GM12878 (cell line): ENCODE measurements around the gene FGD5. TPM values are rescaled to one million over a fixed set of nuclear protein-coding genes. Genes with fewer than 3 reads are reported as not detected.

Experiments
- ATAC-seq: fragments of 200-7000 bp; cut with Tn5 transposase; 3 replicates; pipeline ENCODE4 v1.9.1; 2020; ENCODE audit warnings: mild to moderate bottlenecking, moderate library complexity
- BruUV-seq: library from RNA; stranded (reverse); fragments of 400-500 nt; replicated peaks from 2 replicates; lab custom pipeline; 2021; lab: Mats Ljungman, UMichigan
- CTCF ChIA-PET: fragments of 300-600 bp; sonication (Branson Sonifier 250); formaldehyde crosslinking; extraction: SDS; loops from one replicate; lab custom pipeline; 2021; ENCODE audit warnings: inconsistent platforms; lab: Yijun Ruan, JAX
- POLR2A ChIA-PET: fragments of 350-600 bp; formaldehyde crosslinking; extraction: SDS; loops from one replicate; lab custom pipeline; 2021; ENCODE audit warnings: inconsistent platforms; lab: Charles Lee
- RAD21 ChIA-PET: fragments of 300-600 bp; sonication (Branson Sonifier 250); formaldehyde crosslinking; loops from one replicate; lab custom pipeline; 2023; ENCODE audit warnings: antibody characterized with exemption; ENCODE audit not compliant: unreplicated experiment; lab: Charles Lee
- SMC1A ChIA-PET: fragments of 300-600 bp; sonication (Branson Sonifier 250); formaldehyde crosslinking; loops from one replicate; lab custom pipeline; 2023; ENCODE audit not compliant: unreplicated experiment, uncharacterized antibody; lab: Charles Lee
- DNase-seq: peaks from one replicate; pipeline ENCODE4 v3.0.0-alpha.2; 2011; ENCODE audit warnings: low read depth, low spot score
- FAIRE-seq: peaks from 3 replicates; lab custom pipeline; 2011; peaks lifted over from hg19 to GRCh38; lab: Jason Lieb, UNC
- H2AFZ ChIP-seq: 2 replicates; pipeline ENCODE4 v1.6.0; 2011; ENCODE audit warnings: low read depth, low read length, control low read depth; ENCODE audit not compliant: control insufficient read depth
- H3K27ac ChIP-seq: 2 replicates; pipeline ENCODE4 v1.5.1; 2011; ENCODE audit warnings: control low read depth; ENCODE audit not compliant: control insufficient read depth, insufficient read depth
- H3K27me3 ChIP-seq, 2 experiments: replicated peaks in 1 of 2; 2 replicates each; pipeline versions ENCODE4 v1.6.0 to v1.6.1; 2011; ENCODE audit warnings: low read length in 1 of 2; ENCODE audit not compliant: control insufficient read depth in 2 of 2, insufficient read depth in 2 of 2
- H3K36me3 ChIP-seq, 2 experiments: 2 replicates each; pipeline ENCODE4 v1.5.1; 2011; ENCODE audit warnings: low read length in 1 of 2; ENCODE audit not compliant: control insufficient read depth in 2 of 2, insufficient read depth in 2 of 2
- H3K4me1 ChIP-seq: 2 replicates; pipeline ENCODE4 v1.6.1; 2011; ENCODE audit warnings: mild to moderate bottlenecking, low read length, moderate library complexity, mixed read lengths; ENCODE audit not compliant: control insufficient read depth, insufficient read depth
- H3K4me2 ChIP-seq: 2 replicates; pipeline ENCODE4 v1.6.0; 2011; ENCODE audit warnings: control low read depth; ENCODE audit not compliant: control insufficient read depth, insufficient read depth
- H3K4me3 ChIP-seq: fragments of 200-600 bp; sonication (generic); 2 replicates; pipeline ENCODE4 v1.5.1; 2016
- H3K79me2 ChIP-seq: 2 replicates; pipeline ENCODE4 v1.6.0; 2011; ENCODE audit warnings: low read length; ENCODE audit not compliant: control insufficient read depth, insufficient read depth
- H3K9ac ChIP-seq: 2 replicates; pipeline ENCODE4 v1.8.0; 2011; ENCODE audit warnings: low read length, control low read depth, mixed read lengths; ENCODE audit not compliant: control insufficient read depth, insufficient read depth
- H3K9me3 ChIP-seq: replicated peaks from 3 replicates; pipeline ENCODE4 v1.5.1; 2011; ENCODE audit warnings: mild to moderate bottlenecking, low read length; ENCODE audit not compliant: control insufficient read depth, insufficient read depth
- H4K20me1 ChIP-seq: 2 replicates; pipeline ENCODE4 v1.6.0; 2011; ENCODE audit not compliant: control insufficient read depth, insufficient read depth
- CBX3 ChIP-seq: fragments of 200-600 bp; sonication (generic); IDR thresholded peaks from 2 replicates; pipeline ENCODE4 v1.6.1; 2016; ENCODE audit warnings: low read depth, borderline replicate concordance
- CREB1 ChIP-seq: IDR thresholded peaks from 2 replicates; pipeline ENCODE4 v1.6.1; 2012; ENCODE audit warnings: low read depth, mild to moderate bottlenecking, inconsistent platforms
- HDGF ChIP-seq: fragments of 450-650 bp; IDR thresholded peaks from 2 replicates; pipeline ENCODE4 v1.6.1; 2016; ENCODE audit warnings: antibody characterized with exemption
- IRF4 ChIP-seq: IDR thresholded peaks from 2 replicates; pipeline ENCODE4 v1.6.1; 2011; ENCODE audit warnings: low read depth, low read length
- KLF5 ChIP-seq: fragments of 450-650 bp; IDR thresholded peaks from 2 replicates; pipeline ENCODE4 v1.6.1; 2014; ENCODE audit warnings: mild to moderate bottlenecking; ENCODE audit not compliant: partially characterized antibody
- PML ChIP-seq: IDR thresholded peaks from 2 replicates; pipeline ENCODE4 v1.6.1; 2012; ENCODE audit warnings: low read length, inconsistent platforms
- RELA ChIP-seq: fragments of 450-650 bp; IDR thresholded peaks from 2 replicates; pipeline ENCODE4 v1.8.0; 2014; ENCODE audit warnings: borderline replicate concordance; ENCODE audit not compliant: partially characterized antibody
- SMC3 ChIP-seq: IDR thresholded peaks from 2 replicates; pipeline ENCODE4 v1.6.1; 2011; ENCODE audit warnings: low read length, improper control_type of control experiment, borderline replicate concordance
- STAT1 ChIP-seq: fragments of 450-650 bp; conservative IDR thresholded peaks from 2 replicates; pipeline ENCODE4 v1.6.1; 2014; ENCODE audit warnings: antibody characterized with exemption, mild to moderate bottlenecking
- YBX1 ChIP-seq: fragments of 450-650 bp; IDR thresholded peaks from 2 replicates; pipeline ENCODE4 v1.6.1; 2016; ENCODE audit warnings: antibody characterized with exemption
- ZNF217 ChIP-seq: fragments of 450-650 bp; IDR thresholded peaks from 2 replicates; pipeline ENCODE4 v1.6.1; 2017; ENCODE audit warnings: antibody characterized with exemption, mild to moderate bottlenecking
- WGBS: methylation state at CpG from one replicate; pipeline ENCODE4 v1.1.6; 2016; ENCODE audit warnings: low lambda C conversion rate; ENCODE audit not compliant: insufficient replicate concordance, insufficient coverage; ENCODE audit errors: missing lambda C conversion rate; 5-methylcytosine and 5-hydroxymethylcytosine counted together
- in situ Hi-C: fragments of 300-500 bp; cut with MboI; formaldehyde crosslinking; loops from 9 replicates; pipeline ENCODE4 v1.14.3; 2018; ENCODE audit warnings: mixed read lengths
- intact Hi-C: fragments of 100-400 bp; cut with micrococcal nuclease; formaldehyde crosslinking; loops from one replicate; pipeline ENCODE4 v1.14.2; 2022; ENCODE audit not compliant: unreplicated experiment
- polyA plus RNA-seq, 11 experiments: library from polyadenylated mRNA; depleted of rRNA in 4 of 11; unstranded in 6 of 11; stranded (reverse) in 5 of 11; fragments of >200 nt; fragmentation: Nextera tagmentation in 4 of 11; fragmentation: Illumina TruSeq in 1 of 11; extraction: Ambion mirVana in 4 of 11; extraction: Trizol in 1 of 11; gene quantifications; 1 replicate in 1 of 11; 2 replicates in 10 of 11; pipeline versions ENCODE4 v1.2.1 to v1.2.3, GENCODE V29; 2011 to 2016; ENCODE audit warnings: inconsistent platforms in 2 of 11, missing spikeins in 2 of 11, low read depth in 1 of 11
- total RNA-seq, 4 experiments: library from RNA; depleted of rRNA in 3 of 4; stranded (reverse); fragments of >200 nt in 3 of 4; fragmentation: Illumina TruSeq in 1 of 4; extraction: Trizol in 1 of 4; gene quantifications; 2 replicates each; pipeline versions ENCODE4 v1.2.1 to v1.2.3, GENCODE V29; 2013 to 2021
- TF ChIP-seq, protein P1 (sequence below): IDR thresholded peaks from 2 replicates; pipeline ENCODE4 v1.6.1; 2012; ENCODE audit warnings: improper control_type of control experiment, low read depth, low read length; ENCODE audit not compliant: insufficient replicate concordance
- TF ChIP-seq, protein P2 (sequence below): fragments of 450-650 bp; conservative IDR thresholded peaks from 2 replicates; pipeline ENCODE4 v1.6.1; 2017; ENCODE audit warnings: mild to moderate bottlenecking, moderate library complexity
- TF ChIP-seq, protein P3 (sequence below): IDR thresholded peaks from 2 replicates; pipeline ENCODE4 v1.6.1; 2012; ENCODE audit warnings: low read length, inconsistent platforms

The FGD5 gene
- total and polyA plus RNA-seq, 10 of the 15 experiments (the other 5 are each of a cell fraction or from before 2014, with no cell fraction given): 0.03 to 0.13 (median 0.11) TPM; not detected in 3

DNA sequence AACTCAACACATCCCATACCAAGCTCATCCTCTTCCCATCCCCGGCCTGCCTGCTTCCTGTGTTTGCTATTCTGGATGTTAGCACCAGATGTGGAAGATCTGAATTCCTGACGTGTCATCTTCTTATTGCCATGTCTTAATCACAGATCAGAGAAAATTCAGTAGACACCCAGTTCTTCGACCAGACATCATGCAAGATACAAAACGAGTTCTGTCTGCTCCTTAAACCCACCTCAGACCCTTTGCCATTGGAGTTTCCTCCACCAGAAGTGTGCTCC lies 52.0 kb downstream of the FGD5 start:
- no peak for DNase-seq

More for the DNA sequence above, 52.0 kb downstream of the FGD5 start:
- ChIA-PET RAD21 (no interaction called here), POLR2A (no interaction called here), SMC1A (no interaction called here), CTCF (no interaction called here)
- 4% methylated on average over 4 of the region's 4 CpGs for WGBS
- no peak overlapping the region for H3K4me3 ChIP-seq
- H4K20me1 ChIP-seq: no peaks in the 10 kb centered on the region
- no TSS peak for BruUV-seq
- no peak overlapping the region for H3K27ac ChIP-seq
- TF ChIP-seq IRF4 (no peak), SMC3 (no peak), HDGF (no peak), RELA (no peak), CBX3 (no peak), CREB1 (no peak), PML (no peak), STAT1 (no peak), KLF5 (no peak), YBX1 (no peak), ZNF217 (no peak)
- TF ChIP-seq, protein P1, sequence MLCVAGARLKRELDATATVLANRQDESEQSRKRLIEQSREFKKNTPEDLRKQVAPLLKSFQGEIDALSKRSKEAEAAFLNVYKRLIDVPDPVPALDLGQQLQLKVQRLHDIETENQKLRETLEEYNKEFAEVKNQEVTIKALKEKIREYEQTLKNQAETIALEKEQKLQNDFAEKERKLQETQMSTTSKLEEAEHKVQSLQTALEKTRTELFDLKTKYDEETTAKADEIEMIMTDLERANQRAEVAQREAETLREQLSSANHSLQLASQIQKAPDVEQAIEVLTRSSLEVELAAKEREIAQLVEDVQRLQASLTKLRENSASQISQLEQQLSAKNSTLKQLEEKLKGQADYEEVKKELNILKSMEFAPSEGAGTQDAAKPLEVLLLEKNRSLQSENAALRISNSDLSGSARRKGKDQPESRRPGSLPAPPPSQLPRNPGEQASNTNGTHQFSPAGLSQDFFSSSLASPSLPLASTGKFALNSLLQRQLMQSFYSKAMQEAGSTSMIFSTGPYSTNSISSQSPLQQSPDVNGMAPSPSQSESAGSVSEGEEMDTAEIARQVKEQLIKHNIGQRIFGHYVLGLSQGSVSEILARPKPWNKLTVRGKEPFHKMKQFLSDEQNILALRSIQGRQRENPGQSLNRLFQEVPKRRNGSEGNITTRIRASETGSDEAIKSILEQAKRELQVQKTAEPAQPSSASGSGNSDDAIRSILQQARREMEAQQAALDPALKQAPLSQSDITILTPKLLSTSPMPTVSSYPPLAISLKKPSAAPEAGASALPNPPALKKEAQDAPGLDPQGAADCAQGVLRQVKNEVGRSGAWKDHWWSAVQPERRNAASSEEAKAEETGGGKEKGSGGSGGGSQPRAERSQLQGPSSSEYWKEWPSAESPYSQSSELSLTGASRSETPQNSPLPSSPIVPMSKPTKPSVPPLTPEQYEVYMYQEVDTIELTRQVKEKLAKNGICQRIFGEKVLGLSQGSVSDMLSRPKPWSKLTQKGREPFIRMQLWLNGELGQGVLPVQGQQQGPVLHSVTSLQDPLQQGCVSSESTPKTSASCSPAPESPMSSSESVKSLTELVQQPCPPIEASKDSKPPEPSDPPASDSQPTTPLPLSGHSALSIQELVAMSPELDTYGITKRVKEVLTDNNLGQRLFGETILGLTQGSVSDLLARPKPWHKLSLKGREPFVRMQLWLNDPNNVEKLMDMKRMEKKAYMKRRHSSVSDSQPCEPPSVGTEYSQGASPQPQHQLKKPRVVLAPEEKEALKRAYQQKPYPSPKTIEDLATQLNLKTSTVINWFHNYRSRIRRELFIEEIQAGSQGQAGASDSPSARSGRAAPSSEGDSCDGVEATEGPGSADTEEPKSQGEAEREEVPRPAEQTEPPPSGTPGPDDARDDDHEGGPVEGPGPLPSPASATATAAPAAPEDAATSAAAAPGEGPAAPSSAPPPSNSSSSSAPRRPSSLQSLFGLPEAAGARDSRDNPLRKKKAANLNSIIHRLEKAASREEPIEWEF: no peak
- TF ChIP-seq, protein P2, sequence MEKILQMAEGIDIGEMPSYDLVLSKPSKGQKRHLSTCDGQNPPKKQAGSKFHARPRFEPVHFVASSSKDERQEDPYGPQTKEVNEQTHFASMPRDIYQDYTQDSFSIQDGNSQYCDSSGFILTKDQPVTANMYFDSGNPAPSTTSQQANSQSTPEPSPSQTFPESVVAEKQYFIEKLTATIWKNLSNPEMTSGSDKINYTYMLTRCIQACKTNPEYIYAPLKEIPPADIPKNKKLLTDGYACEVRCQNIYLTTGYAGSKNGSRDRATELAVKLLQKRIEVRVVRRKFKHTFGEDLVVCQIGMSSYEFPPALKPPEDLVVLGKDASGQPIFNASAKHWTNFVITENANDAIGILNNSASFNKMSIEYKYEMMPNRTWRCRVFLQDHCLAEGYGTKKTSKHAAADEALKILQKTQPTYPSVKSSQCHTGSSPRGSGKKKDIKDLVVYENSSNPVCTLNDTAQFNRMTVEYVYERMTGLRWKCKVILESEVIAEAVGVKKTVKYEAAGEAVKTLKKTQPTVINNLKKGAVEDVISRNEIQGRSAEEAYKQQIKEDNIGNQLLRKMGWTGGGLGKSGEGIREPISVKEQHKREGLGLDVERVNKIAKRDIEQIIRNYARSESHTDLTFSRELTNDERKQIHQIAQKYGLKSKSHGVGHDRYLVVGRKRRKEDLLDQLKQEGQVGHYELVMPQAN: no peak
- TF ChIP-seq, protein P3, sequence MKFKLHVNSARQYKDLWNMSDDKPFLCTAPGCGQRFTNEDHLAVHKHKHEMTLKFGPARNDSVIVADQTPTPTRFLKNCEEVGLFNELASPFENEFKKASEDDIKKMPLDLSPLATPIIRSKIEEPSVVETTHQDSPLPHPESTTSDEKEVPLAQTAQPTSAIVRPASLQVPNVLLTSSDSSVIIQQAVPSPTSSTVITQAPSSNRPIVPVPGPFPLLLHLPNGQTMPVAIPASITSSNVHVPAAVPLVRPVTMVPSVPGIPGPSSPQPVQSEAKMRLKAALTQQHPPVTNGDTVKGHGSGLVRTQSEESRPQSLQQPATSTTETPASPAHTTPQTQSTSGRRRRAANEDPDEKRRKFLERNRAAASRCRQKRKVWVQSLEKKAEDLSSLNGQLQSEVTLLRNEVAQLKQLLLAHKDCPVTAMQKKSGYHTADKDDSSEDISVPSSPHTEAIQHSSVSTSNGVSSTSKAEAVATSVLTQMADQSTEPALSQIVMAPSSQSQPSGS: no peak
- H3K27me3 ChIP-seq: peaks cover 0 to 1% of the 10 kb centered on the region in 2 experiments; a peak in 2 of 4 replicates
- no peak for FAIRE-seq
- no peaks in the 10 kb centered on the region for H3K79me2 ChIP-seq
- no peaks in the 10 kb centered on the region for H3K9me3 ChIP-seq
- no peak overlapping the region for H2AFZ ChIP-seq
- no peaks in the 10 kb centered on the region for H3K36me3 ChIP-seq
- H3K4me1 ChIP-seq: peaks cover 6% of the 10 kb centered on the region
- no peak overlapping the region for H3K9ac ChIP-seq
- intact Hi-C loops (no loop called here), in situ Hi-C loops (no loop called here)
- ATAC-seq: no peak
- H3K4me2 ChIP-seq: no peak overlapping the region
